Measurements from ENCODE around the gene C12orf75.

DNA sequence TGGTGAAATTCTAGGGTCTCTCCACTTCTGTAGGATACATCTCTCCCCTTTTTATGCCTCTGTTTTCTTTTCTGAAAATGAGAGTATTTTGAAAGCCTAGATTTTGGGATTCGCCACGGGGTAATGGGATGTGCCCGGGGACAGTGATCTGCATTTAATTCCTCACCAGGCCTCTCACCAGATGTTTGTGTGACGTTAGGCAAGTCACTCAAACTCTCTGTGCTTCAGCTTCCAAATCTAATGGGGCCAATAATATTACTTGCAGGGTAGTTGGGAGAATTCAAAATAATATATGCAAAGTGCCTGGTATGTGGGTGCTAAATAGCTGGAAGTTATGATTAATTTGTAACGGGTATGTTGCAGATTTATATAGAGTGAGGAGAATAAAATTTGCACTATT is 78.8 kb downstream of the C12orf75 start:
- TF ChIP-seq, protein P1, sequence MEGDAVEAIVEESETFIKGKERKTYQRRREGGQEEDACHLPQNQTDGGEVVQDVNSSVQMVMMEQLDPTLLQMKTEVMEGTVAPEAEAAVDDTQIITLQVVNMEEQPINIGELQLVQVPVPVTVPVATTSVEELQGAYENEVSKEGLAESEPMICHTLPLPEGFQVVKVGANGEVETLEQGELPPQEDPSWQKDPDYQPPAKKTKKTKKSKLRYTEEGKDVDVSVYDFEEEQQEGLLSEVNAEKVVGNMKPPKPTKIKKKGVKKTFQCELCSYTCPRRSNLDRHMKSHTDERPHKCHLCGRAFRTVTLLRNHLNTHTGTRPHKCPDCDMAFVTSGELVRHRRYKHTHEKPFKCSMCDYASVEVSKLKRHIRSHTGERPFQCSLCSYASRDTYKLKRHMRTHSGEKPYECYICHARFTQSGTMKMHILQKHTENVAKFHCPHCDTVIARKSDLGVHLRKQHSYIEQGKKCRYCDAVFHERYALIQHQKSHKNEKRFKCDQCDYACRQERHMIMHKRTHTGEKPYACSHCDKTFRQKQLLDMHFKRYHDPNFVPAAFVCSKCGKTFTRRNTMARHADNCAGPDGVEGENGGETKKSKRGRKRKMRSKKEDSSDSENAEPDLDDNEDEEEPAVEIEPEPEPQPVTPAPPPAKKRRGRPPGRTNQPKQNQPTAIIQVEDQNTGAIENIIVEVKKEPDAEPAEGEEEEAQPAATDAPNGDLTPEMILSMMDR (conservative IDR thresholded peaks at IDR 0.05), result no peak
- TF ChIP-seq ZFX (IDR thresholded peaks at IDR 0.05), result no peak
